ENCODE data around the gene TEX30.

The TEX30 gene

GRCh38 chr13:102729560-102730270, 43.9 kb downstream of the TEX30 start:
- H2AFZ ChIP-seq (ENCODE audit: low read depth, low read length): no peak overlapping the region; the same call in none of the 2 replicates
- H4K20me1 ChIP-seq (ENCODE audit: insufficient read depth, low read length): no peaks in the 10 kb centered on the region
- peak overlapping the region; percentile 16; the same call in 1 of the 2 replicates for H3K4me3 ChIP-seq (ENCODE audit: low read length)
- no peaks in the 10 kb centered on the region for H3K79me2 ChIP-seq (ENCODE audit: low read length)
- TF ChIP-seq EZH2phosphoT487 (IDR thresholded peaks at IDR 0.05; ENCODE audit: low read depth) (no peak), CTCF (IDR thresholded peaks at IDR 0.05; ENCODE audit: low read depth, low read length) (no peak)
- H3K27me3 ChIP-seq (ENCODE audit: low read depth, low read length): peaks cover 29% of the 10 kb centered on the region
- no peak overlapping the region for H3K9ac ChIP-seq (ENCODE audit: low read length)
- no peak overlapping the region for H3K27ac ChIP-seq (ENCODE audit: low read length)
- H3K4me1 ChIP-seq (ENCODE audit: low read length): peaks cover 10% of the 10 kb centered on the region
- no peaks in the 10 kb centered on the region for H3K9me3 ChIP-seq (ENCODE audit: insufficient read depth, low read length)
- no peaks in the 10 kb centered on the region for H3K36me3 ChIP-seq (replicated peaks; ENCODE audit: low read depth, low read length)
- H3K4me2 ChIP-seq (ENCODE audit: low read length): peak overlapping the region; percentile 18

GRCh38 chr13:102726430-102726829, 47.2 kb downstream of the TEX30 start:
- Histone ChIP-seq H4K20me1 (ENCODE audit: insufficient read depth, low read length) (no peaks in the 10 kb centered on the region), H2AFZ (ENCODE audit: low read depth, low read length) (no peak overlapping the region), H3K9ac (ENCODE audit: low read length) (no peak overlapping the region), H3K27me3 (ENCODE audit: low read depth, low read length) (peaks cover 22% of the 10 kb centered on the region), H3K36me3 (replicated peaks; ENCODE audit: low read depth, low read length) (no peaks in the 10 kb centered on the region), H3K4me3 (ENCODE audit: low read length) (no peak overlapping the region), H3K27ac (ENCODE audit: low read length) (no peak overlapping the region), H3K4me2 (ENCODE audit: low read length) (no peak overlapping the region), H3K9me3 (ENCODE audit: insufficient read depth, low read length) (no peaks in the 10 kb centered on the region), H3K4me1 (ENCODE audit: low read length) (peaks cover 10% of the 10 kb centered on the region), H3K79me2 (ENCODE audit: low read length) (no peaks in the 10 kb centered on the region)
- TF ChIP-seq EZH2phosphoT487 (IDR thresholded peaks at IDR 0.05; ENCODE audit: low read depth) (no peak), CTCF (IDR thresholded peaks at IDR 0.05; ENCODE audit: low read depth, low read length) (peak; percentile 25; the same call in 1 of the 2 replicates)

DNA sequence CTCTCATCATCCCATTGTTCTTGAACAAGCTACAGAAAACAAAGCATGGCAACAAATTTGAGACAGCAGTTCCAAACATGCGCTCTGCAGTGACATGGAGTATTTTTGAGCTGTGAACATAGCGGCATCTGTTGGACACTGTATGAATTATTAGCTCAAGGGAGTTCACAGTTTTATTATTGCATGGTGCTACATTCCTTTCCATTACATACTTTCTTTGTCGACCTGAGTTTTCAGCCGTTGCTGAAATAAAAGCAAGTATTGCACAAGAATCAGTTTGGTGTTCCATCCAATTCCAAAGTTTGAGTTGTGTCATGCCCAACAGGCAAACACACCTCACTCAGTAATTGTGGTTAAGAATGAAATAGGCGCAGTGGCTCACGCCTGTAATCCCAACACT, 48.7 kb downstream of the TEX30 start:
- peaks cover 9% of the 10 kb centered on the region; the same call in 1 of the 2 replicates for H3K27me3 ChIP-seq (ENCODE audit: low read depth, low read length)
- no peaks in the 10 kb centered on the region for H4K20me1 ChIP-seq (ENCODE audit: insufficient read depth, low read length)
- no peak overlapping the region for H3K27ac ChIP-seq (ENCODE audit: low read length)
- no peak overlapping the region for H3K4me3 ChIP-seq (ENCODE audit: low read length)
- H3K9me3 ChIP-seq (ENCODE audit: insufficient read depth, low read length): no peaks in the 10 kb centered on the region
- H3K79me2 ChIP-seq (ENCODE audit: low read length): no peaks in the 10 kb centered on the region
- H3K9ac ChIP-seq (ENCODE audit: low read length): no peak overlapping the region
- H2AFZ ChIP-seq (ENCODE audit: low read depth, low read length): 0 out of 2 replicates have a peak overlapping the region, but pooled peaks have one; percentile 56
- H3K36me3 ChIP-seq (replicated peaks; ENCODE audit: low read depth, low read length): no peaks in the 10 kb centered on the region
- no peak overlapping the region for H3K4me2 ChIP-seq (ENCODE audit: low read length)
- H3K4me1 ChIP-seq (ENCODE audit: low read length): peaks cover 10% of the 10 kb centered on the region
- TF ChIP-seq CTCF (IDR thresholded peaks at IDR 0.05; ENCODE audit: low read depth, low read length) (peak; percentile 83), EZH2phosphoT487 (IDR thresholded peaks at IDR 0.05; ENCODE audit: low read depth) (no peak)

GRCh38 chr13:102721800-102722231, 51.8 kb downstream of the TEX30 start:
- H3K36me3 ChIP-seq (replicated peaks; ENCODE audit: low read depth, low read length): no peaks in the 10 kb centered on the region
- no peak for TF ChIP-seq CTCF (IDR thresholded peaks at IDR 0.05; ENCODE audit: low read depth, low read length)
- no peak for TF ChIP-seq EZH2phosphoT487 (IDR thresholded peaks at IDR 0.05; ENCODE audit: low read depth)
- peaks cover 9% of the 10 kb centered on the region; the same call in 1 of the 2 replicates for H3K27me3 ChIP-seq (ENCODE audit: low read depth, low read length)
- H3K79me2 ChIP-seq (ENCODE audit: low read length): no peaks in the 10 kb centered on the region
- no peaks in the 10 kb centered on the region for H3K9me3 ChIP-seq (ENCODE audit: insufficient read depth, low read length)
- H3K4me3 ChIP-seq (ENCODE audit: low read length): no peak overlapping the region
- H4K20me1 ChIP-seq (ENCODE audit: insufficient read depth, low read length): no peaks in the 10 kb centered on the region
- H3K4me2 ChIP-seq (ENCODE audit: low read length): no peak overlapping the region
- H3K9ac ChIP-seq (ENCODE audit: low read length): no peak overlapping the region
- no peaks in the 10 kb centered on the region for H3K4me1 ChIP-seq (ENCODE audit: low read length)
- no peak overlapping the region for H3K27ac ChIP-seq (ENCODE audit: low read length)
- no peak overlapping the region for H2AFZ ChIP-seq (ENCODE audit: low read depth, low read length)

Data from OCI-LY3 (cell line).